ENCODE measurements around the gene VPS26C.

DNA sequence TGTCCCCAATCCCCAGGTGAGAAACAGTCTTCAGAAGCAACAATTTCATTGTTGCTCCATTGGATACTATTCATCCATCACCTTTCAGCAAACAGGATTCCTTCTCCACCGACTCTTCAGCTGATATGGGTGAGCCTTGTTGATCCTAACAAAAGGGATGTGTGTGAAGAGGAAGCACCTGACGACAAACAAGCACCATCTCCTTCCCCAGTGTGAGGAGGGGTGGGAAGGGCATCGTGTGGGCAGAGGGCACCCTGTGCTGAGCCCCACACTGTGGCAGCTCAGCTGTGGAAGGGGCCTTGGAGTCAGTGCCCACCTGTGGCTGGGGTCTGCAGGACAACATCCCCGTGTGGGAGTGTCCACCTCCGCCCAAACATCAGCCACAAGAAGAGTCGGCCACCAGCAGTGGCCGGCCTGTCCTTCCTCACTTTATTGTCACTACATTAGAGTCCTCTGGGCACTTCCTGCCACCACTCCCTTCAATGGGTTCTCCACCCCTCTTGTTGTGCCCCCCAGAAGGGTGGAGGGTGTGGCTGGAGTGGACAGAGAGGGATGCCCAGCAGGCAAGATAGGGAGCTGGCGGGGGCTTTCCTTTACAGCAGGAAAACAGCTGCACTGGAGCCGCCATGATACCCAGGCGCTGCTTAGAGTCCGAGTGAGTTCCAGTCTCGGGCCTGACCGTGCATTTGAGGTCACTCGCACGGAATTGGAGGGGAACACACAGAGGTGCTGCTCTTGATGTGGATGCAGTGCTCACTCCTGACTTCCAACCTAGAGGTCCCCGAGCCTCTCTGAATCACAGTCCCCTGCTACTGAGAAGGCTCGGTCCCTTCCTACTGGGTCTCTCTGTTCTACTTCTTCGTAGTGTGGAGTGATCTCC is 40.9 kb downstream of the VPS26C start:
- TF ChIP-seq, protein P1, sequence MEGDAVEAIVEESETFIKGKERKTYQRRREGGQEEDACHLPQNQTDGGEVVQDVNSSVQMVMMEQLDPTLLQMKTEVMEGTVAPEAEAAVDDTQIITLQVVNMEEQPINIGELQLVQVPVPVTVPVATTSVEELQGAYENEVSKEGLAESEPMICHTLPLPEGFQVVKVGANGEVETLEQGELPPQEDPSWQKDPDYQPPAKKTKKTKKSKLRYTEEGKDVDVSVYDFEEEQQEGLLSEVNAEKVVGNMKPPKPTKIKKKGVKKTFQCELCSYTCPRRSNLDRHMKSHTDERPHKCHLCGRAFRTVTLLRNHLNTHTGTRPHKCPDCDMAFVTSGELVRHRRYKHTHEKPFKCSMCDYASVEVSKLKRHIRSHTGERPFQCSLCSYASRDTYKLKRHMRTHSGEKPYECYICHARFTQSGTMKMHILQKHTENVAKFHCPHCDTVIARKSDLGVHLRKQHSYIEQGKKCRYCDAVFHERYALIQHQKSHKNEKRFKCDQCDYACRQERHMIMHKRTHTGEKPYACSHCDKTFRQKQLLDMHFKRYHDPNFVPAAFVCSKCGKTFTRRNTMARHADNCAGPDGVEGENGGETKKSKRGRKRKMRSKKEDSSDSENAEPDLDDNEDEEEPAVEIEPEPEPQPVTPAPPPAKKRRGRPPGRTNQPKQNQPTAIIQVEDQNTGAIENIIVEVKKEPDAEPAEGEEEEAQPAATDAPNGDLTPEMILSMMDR (conservative IDR thresholded peaks at IDR 0.05): no peak
- TF ChIP-seq ZFX (IDR thresholded peaks at IDR 0.05): no peak

Data from C4-2B (cell line).